HEK293T (cell line): Measurements from ENCODE around the gene ERG28.

ENCODE experiments used
- ELF4 ChIP-seq: fragments of 450-650 bp; IDR thresholded peaks from 2 replicates; pipeline ENCODE4 v1.6.1; 2017; ENCODE audit warnings: antibody characterized with exemption
- FOXM1 ChIP-seq: fragments of 450-650 bp; IDR thresholded peaks from 2 replicates; pipeline ENCODE4 v1.6.1; 2017; ENCODE audit warnings: mild to moderate bottlenecking, borderline replicate concordance
- SP1 ChIP-seq: fragments of 450-650 bp; IDR thresholded peaks from 2 replicates; pipeline ENCODE4 v1.6.1; 2017
- SUZ12 ChIP-seq: fragments of 450-650 bp; IDR thresholded peaks from 2 replicates; pipeline ENCODE4 v1.6.1; 2016; ENCODE audit warnings: mild to moderate bottlenecking

DNA sequence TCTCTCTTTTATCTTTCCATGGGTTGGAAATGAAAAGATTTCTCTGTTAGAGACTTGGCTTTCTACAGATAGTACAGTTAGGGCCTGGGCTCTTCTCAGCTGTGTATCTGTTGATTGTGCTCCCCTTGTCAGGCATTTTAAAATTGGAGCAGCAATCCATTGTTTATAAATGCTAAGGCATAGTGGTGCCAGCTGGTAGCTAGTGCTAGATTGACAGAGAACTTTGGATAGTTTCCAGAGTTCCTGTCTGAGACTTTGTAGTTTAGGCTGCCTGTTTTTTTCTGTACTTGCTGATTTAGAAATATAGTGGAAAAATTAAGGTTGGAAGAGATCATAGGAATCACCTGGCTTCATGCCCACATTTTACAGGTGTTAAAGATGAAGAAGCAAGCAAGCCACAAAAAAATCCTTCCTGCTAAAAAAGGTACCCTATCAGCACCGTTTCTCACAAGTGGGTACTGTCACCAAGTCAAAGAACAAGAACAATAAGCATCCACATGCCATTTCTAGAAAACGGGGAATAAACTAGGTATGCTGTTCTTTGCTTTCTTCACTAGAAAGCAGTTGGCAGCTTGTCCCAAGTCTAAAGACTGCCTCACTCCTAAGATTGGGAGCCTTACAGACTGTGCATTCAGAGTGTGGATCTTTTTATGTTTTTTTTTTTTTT is 6.6 kb upstream of the ERG28 start:
- TF ChIP-seq SP1, result no peak
- TF ChIP-seq FOXM1, result no peak
- TF ChIP-seq ELF4, result no peak
- TF ChIP-seq SUZ12, result no peak
